MM.1S (cell line): ENCODE data around the gene IQGAP2.
"Not testable (repeated sequence)": the region's sequence is repeated elsewhere in the genome, so short reads cannot be mapped to it uniquely, and the experiment has no call there.

ENCODE experiments used
- DNase-seq: peaks from one replicate; pipeline ENCODE4 v3.0.0-alpha.2; 2015
- H2AFZ ChIP-seq: fragments of 300-600 bp; sonication (generic); 2 replicates; pipeline ENCODE4 v1.6.0; 2016; ENCODE audit warnings: antibody characterized with exemption, low read length
- H3F3A ChIP-seq: fragments of 300-600 bp; sonication (generic); 2 replicates; pipeline ENCODE4 v1.6.1; 2016; ENCODE audit warnings: mild to moderate bottlenecking, antibody characterized with exemption, low read length, moderate library complexity, mixed read lengths; ENCODE audit not compliant: insufficient read depth
- H3K27ac ChIP-seq: fragments of 300-600 bp; sonication (generic); 2 replicates; pipeline ENCODE4 v1.5.1; 2016; ENCODE audit warnings: mild to moderate bottlenecking, low read length
- H3K27me3 ChIP-seq: fragments of 300-600 bp; sonication (generic); replicated peaks from 2 replicates; pipeline ENCODE4 v1.6.0; 2016; ENCODE audit warnings: low read length; ENCODE audit not compliant: insufficient read depth
- H3K36me3 ChIP-seq: fragments of 300-600 bp; sonication (generic); replicated peaks from 2 replicates; pipeline ENCODE4 v1.6.1; 2016; ENCODE audit warnings: mild to moderate bottlenecking, low read length, mixed read lengths; ENCODE audit not compliant: insufficient read depth
- H3K4me1 ChIP-seq: fragments of 300-600 bp; sonication (generic); 2 replicates; pipeline ENCODE4 v1.6.1; 2016; ENCODE audit warnings: low read length, mixed read lengths
- H3K4me2 ChIP-seq: fragments of 300-600 bp; sonication (generic); 2 replicates; pipeline ENCODE4 v1.6.0; 2016; ENCODE audit warnings: low read depth, low read length
- H3K4me3 ChIP-seq: fragments of 300-600 bp; sonication (generic); 2 replicates; pipeline ENCODE4 v1.5.1; 2016; ENCODE audit warnings: low read length, mixed read lengths
- H3K79me2 ChIP-seq: fragments of 300-600 bp; sonication (generic); 2 replicates; pipeline ENCODE4 v1.6.1; 2016; ENCODE audit warnings: mixed run types, low read length, mixed read lengths
- H3K9ac ChIP-seq: fragments of 300-600 bp; sonication (generic); 2 replicates; pipeline ENCODE4 v1.6.1; 2016; ENCODE audit warnings: low read length, mixed read lengths
- H3K9me2 ChIP-seq: fragments of 300-600 bp; sonication (generic); replicated peaks from 2 replicates; pipeline ENCODE4 v1.6.1; 2016; ENCODE audit warnings: mild to moderate bottlenecking, low read length, mixed read lengths; ENCODE audit not compliant: insufficient read depth
- H3K9me3 ChIP-seq: fragments of 300-600 bp; sonication (generic); replicated peaks from 2 replicates; pipeline ENCODE4 v1.6.1; 2016; ENCODE audit warnings: mild to moderate bottlenecking, low read length, mixed read lengths; ENCODE audit not compliant: insufficient read depth
- H4K20me1 ChIP-seq: fragments of 300-600 bp; sonication (generic); 2 replicates; pipeline ENCODE4 v1.6.1; 2016; ENCODE audit warnings: mild to moderate bottlenecking, low read length, moderate library complexity, mixed read lengths; ENCODE audit not compliant: insufficient read depth
- CTCF ChIP-seq: fragments of 300-600 bp; sonication (generic); IDR thresholded peaks from 2 replicates; pipeline ENCODE4 v1.5.1; 2016; ENCODE audit warnings: antibody characterized with exemption, low read length, mixed read lengths
- EZH2 ChIP-seq: fragments of 300-600 bp; sonication (generic); optimal IDR thresholded peaks from 2 replicates; pipeline ENCODE3; 2017; ENCODE audit warnings: low read depth, mild to moderate bottlenecking, antibody characterized with exemption, low read length, mixed read lengths
- EZH2phosphoT487 ChIP-seq: fragments of 300-600 bp; sonication (generic); IDR thresholded peaks from 2 replicates; pipeline ENCODE4 v1.6.1; 2018; ENCODE audit warnings: antibody characterized with exemption, low read length

Gene IQGAP2

DNA sequence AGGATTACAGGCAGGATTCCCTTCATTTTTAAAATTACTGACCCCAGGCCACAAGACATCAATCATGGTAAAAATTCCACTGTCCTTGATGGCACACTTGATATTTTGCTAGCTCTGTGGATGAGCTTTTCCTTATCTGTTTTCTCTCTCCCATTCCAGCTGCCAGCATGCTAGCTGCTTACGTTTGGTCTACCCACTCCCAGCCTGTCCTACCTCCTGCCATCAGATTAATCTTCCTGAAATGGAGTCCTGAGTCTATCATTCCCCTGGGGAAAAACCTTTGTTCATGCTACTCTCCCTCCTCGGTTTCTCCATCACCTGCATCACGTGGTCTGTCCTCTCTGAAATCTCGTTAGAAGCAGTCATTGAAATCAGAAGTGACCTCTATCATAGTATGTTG, 111.2 kb downstream of the IQGAP2 start:
- Histone ChIP-seq H4K20me1 (no peaks in the 10 kb centered on the region), H3F3A (no peaks in the 10 kb centered on the region), H3K27me3 (no peaks in the 10 kb centered on the region), H2AFZ (no peak overlapping the region), H3K9ac (no peak overlapping the region), H3K4me2 (no peak overlapping the region), H3K9me3 (no peaks in the 10 kb centered on the region), H3K4me3 (no peak overlapping the region), H3K27ac (no peak overlapping the region), H3K79me2 (peaks cover 35% of the 10 kb centered on the region), H3K9me2 (no peaks in the 10 kb centered on the region), H3K36me3 (no peaks in the 10 kb centered on the region), H3K4me1 (no peaks in the 10 kb centered on the region)
- TF ChIP-seq CTCF (no peak), EZH2 (no peak), EZH2phosphoT487 (no peak)
- DNase-seq = no peak

DNA sequence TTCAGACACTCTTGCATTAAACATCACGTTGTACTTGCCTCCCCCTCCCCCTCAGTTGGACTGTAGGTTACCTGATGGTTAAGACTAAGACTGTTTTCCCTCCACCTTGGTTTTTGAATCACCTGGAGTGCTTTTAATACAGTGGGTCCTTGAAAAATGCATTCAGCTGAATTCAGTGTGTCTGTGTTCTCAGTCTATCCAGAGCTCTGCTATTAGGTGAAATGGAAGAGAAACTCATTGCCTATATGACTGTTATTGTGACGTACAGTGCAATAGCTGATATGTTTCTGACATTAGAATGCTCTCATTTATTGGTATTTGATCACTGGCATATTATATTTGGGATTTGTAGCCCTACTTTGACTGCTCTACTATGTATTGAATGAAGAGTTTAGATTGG, 111.6 kb downstream of the IQGAP2 start:
- H3K27ac ChIP-seq = no peak overlapping the region
- no peak for DNase-seq
- H3K4me1 ChIP-seq = no peaks in the 10 kb centered on the region
- no peak overlapping the region for H3K9ac ChIP-seq
- no peak overlapping the region for H3K4me2 ChIP-seq
- H3K9me2 ChIP-seq = no peaks in the 10 kb centered on the region
- H3K79me2 ChIP-seq = peaks cover 40% of the 10 kb centered on the region
- no peaks in the 10 kb centered on the region for H3K36me3 ChIP-seq
- H3K27me3 ChIP-seq = no peaks in the 10 kb centered on the region
- no peaks in the 10 kb centered on the region for H3F3A ChIP-seq
- no peaks in the 10 kb centered on the region for H3K9me3 ChIP-seq
- no peaks in the 10 kb centered on the region for H4K20me1 ChIP-seq
- H2AFZ ChIP-seq = no peak overlapping the region
- no peak overlapping the region for H3K4me3 ChIP-seq
- no peak for TF ChIP-seq EZH2phosphoT487
- no peak for TF ChIP-seq EZH2
- no peak for TF ChIP-seq CTCF

- H3K4me3 ChIP-seq = no peak overlapping the region
- H3K36me3 ChIP-seq = no peaks in the 10 kb centered on the region
- no peaks in the 10 kb centered on the region for H4K20me1 ChIP-seq
- peaks cover 54% of the 10 kb centered on the region for H3K79me2 ChIP-seq
- H3K4me1 ChIP-seq = peaks cover 12% of the 10 kb centered on the region
- DNase-seq = no peak
- H3K9me2 ChIP-seq = no peaks in the 10 kb centered on the region
- H3F3A ChIP-seq = peaks cover 5% of the 10 kb centered on the region; the same call in 1 of the 2 replicates
- no peak overlapping the region for H2AFZ ChIP-seq
- H3K27me3 ChIP-seq = no peaks in the 10 kb centered on the region
- no peak overlapping the region for H3K4me2 ChIP-seq
- H3K9me3 ChIP-seq = no peaks in the 10 kb centered on the region
- TF ChIP-seq EZH2phosphoT487 (no peak), EZH2 (no peak), CTCF (no peak)
- H3K27ac ChIP-seq = no peak overlapping the region
- H3K9ac ChIP-seq = no peak overlapping the region
Observed at GRCh38 chr5:76517334-76517733, 114.2 kb downstream of the IQGAP2 start.

DNA sequence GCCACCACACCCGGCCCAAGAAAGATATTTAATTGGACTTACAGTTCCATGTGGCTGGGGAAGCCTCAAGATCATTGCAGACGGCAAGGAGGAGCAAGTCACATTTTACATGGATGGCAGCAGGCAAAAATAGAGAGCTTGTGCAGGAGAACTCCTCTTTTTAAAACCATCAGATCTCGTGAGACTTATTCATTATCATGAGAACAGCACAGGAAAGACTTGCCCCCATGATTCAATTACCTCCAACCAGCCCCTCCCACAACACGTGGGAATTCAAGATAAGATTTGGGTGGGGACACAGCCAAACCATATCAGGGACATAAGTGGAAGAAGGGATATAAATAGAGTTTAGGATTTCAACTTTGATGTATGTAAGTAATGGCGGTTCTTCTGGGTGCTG, 115.2 kb downstream of the IQGAP2 start:
- H3K9me3 ChIP-seq, H4K20me1 ChIP-seq, H2AFZ ChIP-seq, DNase-seq, H3K27ac ChIP-seq, H3K4me2 ChIP-seq, H3K36me3 ChIP-seq, H3K9ac ChIP-seq, H3K9me2 ChIP-seq, H3K4me3 ChIP-seq, H3F3A ChIP-seq, H3K27me3 ChIP-seq: not testable (repeated sequence)
- Histone ChIP-seq H3K79me2 (peaks cover 60% of the 10 kb centered on the region), H3K4me1 (peaks cover 12% of the 10 kb centered on the region)
